Activated naive CD4-positive, alpha-beta T cell (primary cell): ENCODE data around the gene PGBD1.
"Not testable (repeated sequence)": the region's sequence is repeated elsewhere in the genome, so short reads cannot be mapped to it uniquely, and the experiment has no call there.

Source experiments
- DNase-seq, 4 experiments: peaks; one replicate each; lab custom pipeline; 2025; lab: John Stamatoyannopoulos, UW

PGBD1 gene

GRCh38 chr6:28274888-28275287 is 6.5 kb upstream of the PGBD1 start:
- DNase-seq = no peak

- DNase-seq = no peak
Measured at GRCh38 chr6:28277746-28278145, 3.6 kb upstream of the PGBD1 start.

- DNase-seq = no peak
Measured at GRCh38 chr6:28280595-28281287, 631 bp upstream of the PGBD1 start.

GRCh38 chr6:28282926-28283325 is 1.6 kb downstream of the PGBD1 start:
- DNase-seq = no peak

- DNase-seq = no peak
Measured at GRCh38 chr6:28291573-28291972, 10.2 kb downstream of the PGBD1 start.

- no peak for DNase-seq
Measured at GRCh38 chr6:28295326-28295725, 14.0 kb downstream of the PGBD1 start.

GRCh38 chr6:28296520-28297060 is 15.2 kb downstream of the PGBD1 start:
- DNase-seq = no peak

GRCh38 chr6:28303570-28303969 is 22.2 kb downstream of the PGBD1 start:
- DNase-seq = no peak

- DNase-seq = not testable (repeated sequence)
Measured at GRCh38 chr6:28306363-28306762, 25.0 kb downstream of the PGBD1 start.

- DNase-seq = no peak
Measured at GRCh38 chr6:28311139-28311823, 29.9 kb downstream of the PGBD1 start.

GRCh38 chr6:28312939-28313338 is 31.6 kb downstream of the PGBD1 start:
- DNase-seq = no peak

GRCh38 chr6:28315628-28316027 is 34.3 kb downstream of the PGBD1 start:
- no peak for DNase-seq

- not testable (repeated sequence) for DNase-seq
Measured at GRCh38 chr6:28317866-28318265, 36.5 kb downstream of the PGBD1 start.

GRCh38 chr6:28322661-28323060 is 41.3 kb downstream of the PGBD1 start:
- no peak for DNase-seq

GRCh38 chr6:28323813-28324424 is 42.5 kb downstream of the PGBD1 start:
- DNase-seq = no peak

GRCh38 chr6:28326371-28326948 is 45.1 kb downstream of the PGBD1 start:
- no peak for DNase-seq

- no peak for DNase-seq
Measured at GRCh38 chr6:28330041-28330440, 48.7 kb downstream of the PGBD1 start.

GRCh38 chr6:28333047-28333446 is 51.7 kb downstream of the PGBD1 start:
- no peak for DNase-seq

GRCh38 chr6:28333599-28334018 is 52.2 kb downstream of the PGBD1 start:
- no peak for DNase-seq

GRCh38 chr6:28334286-28335039 is 53.1 kb downstream of the PGBD1 start:
- no peak for DNase-seq

GRCh38 chr6:28335040-28335563 is 53.7 kb downstream of the PGBD1 start:
- no peak for DNase-seq
